Activated CD4-positive, alpha-beta T cell treated with anti-CD3 and anti-CD28 coated beads for 36 hours (primary cell): ENCODE results near the gene RFT1. TPM values are rescaled to one million over a fixed set of nuclear protein-coding genes. Genes with fewer than 3 reads are reported as not detected.
"Not testable (repeated sequence)": the region's sequence is repeated elsewhere in the genome, so short reads cannot be mapped to it uniquely, and the experiment has no call there.

Source experiments
- ATAC-seq: fragments of 200-7000 bp; cut with Tn5 transposase; one replicate; pipeline ENCODE4 v1.10.0; 2021; ENCODE audit warnings: mild to moderate bottlenecking, moderate library complexity
- CTCF ChIA-PET: fragments of 350-600 bp; sonication (Branson Sonifier 250); formaldehyde crosslinking; loops from one replicate; lab custom pipeline; 2021; ENCODE audit warnings: antibody characterized with exemption; lab: Charles Lee
- POLR2A ChIA-PET: fragments of 350-600 bp; sonication (Branson Sonifier 250); formaldehyde crosslinking; loops from one replicate; lab custom pipeline; 2021; ENCODE audit warnings: antibody characterized with exemption, inconsistent platforms; lab: Charles Lee
- DNase-seq: peaks from one replicate; pipeline ENCODE4 v3.0.0-alpha.2; 2020
- H3K27ac Mint-ChIP-seq: one replicate; pipeline ENCODE4 v1.8.0; 2021; ENCODE audit warnings: mixed read lengths
- H3K27me3 Mint-ChIP-seq: one replicate; pipeline ENCODE4 v1.8.0; 2021; ENCODE audit warnings: mixed read lengths
- H3K36me3 Mint-ChIP-seq: one replicate; pipeline ENCODE4 v1.8.0; 2021; ENCODE audit warnings: low read depth, mixed read lengths
- H3K4me1 Mint-ChIP-seq: one replicate; pipeline ENCODE4 v1.8.0; 2021; ENCODE audit warnings: mixed read lengths
- H3K4me3 Mint-ChIP-seq: one replicate; pipeline ENCODE4 v1.8.0; 2021; ENCODE audit warnings: mild to moderate bottlenecking, moderate library complexity, mixed read lengths
- H3K9me3 Mint-ChIP-seq: one replicate; pipeline ENCODE4 v1.8.0; 2021; ENCODE audit warnings: low read depth, mixed read lengths
- intact Hi-C, 2 experiments: fragments of 100-400 bp; cut with DNase I in 1 of 2; cut with micrococcal nuclease in 1 of 2; formaldehyde crosslinking; loops; one replicate each; pipeline versions ENCODE4 v1.14.2 to v1.15.1; 2022 to 2024; cut with DNase I, micrococcal nuclease
- total RNA-seq, 2 experiments: library from RNA; stranded (reverse); gene quantifications; one replicate each; pipeline ENCODE4 v1.2.3, GENCODE V29; 2021

The RFT1 gene
- total RNA-seq, 2 experiments from 2014 or later: 39.8 to 49.0 TPM

GRCh38 chr3:53154881-53155285, 24.6 kb upstream of the RFT1 start:
- no peak overlapping the region for H3K4me3 Mint-ChIP-seq
- POLR2A ChIA-PET: no interaction called here

GRCh38 chr3:53153980-53154379, 23.7 kb upstream of the RFT1 start:
- POLR2A ChIA-PET: no interaction called here
- Mint-ChIP-seq H3K36me3 (no peaks in the 10 kb centered on the region), H3K9me3 (no peaks in the 10 kb centered on the region)

More at GRCh38 chr3:53154881-53155285, 24.6 kb upstream of the RFT1 start:
- Mint-ChIP-seq H3K36me3 (no peaks in the 10 kb centered on the region), H3K27ac (no peak overlapping the region), H3K27me3 (peaks cover 24% of the 10 kb centered on the region), H3K9me3 (no peaks in the 10 kb centered on the region), H3K4me1 (no peaks in the 10 kb centered on the region)
- CTCF ChIA-PET: interaction anchor here (1.1 kb wide), 1 partner anchor 9 kb away, joined by 4 read pairs; no protein-coding TSS in a partner anchor
- intact Hi-C loops: no loop called here
- no peak for DNase-seq
- no peak for ATAC-seq

GRCh38 chr3:53153264-53153823, 23.1 kb upstream of the RFT1 start:
- no peaks in the 10 kb centered on the region for H3K36me3 Mint-ChIP-seq
- no peak overlapping the region for H3K27ac Mint-ChIP-seq
- no peaks in the 10 kb centered on the region for H3K9me3 Mint-ChIP-seq
- H3K4me3 Mint-ChIP-seq: no peak overlapping the region
- ATAC-seq: no peak
- ChIA-PET CTCF (no interaction called here), POLR2A (no interaction called here)
- H3K4me1 Mint-ChIP-seq: no peaks in the 10 kb centered on the region
- peaks cover 17% of the 10 kb centered on the region for H3K27me3 Mint-ChIP-seq
- DNase-seq: no peak
- intact Hi-C loops: no loop called here

More at GRCh38 chr3:53153980-53154379, 23.7 kb upstream of the RFT1 start:
- Mint-ChIP-seq H3K4me3 (no peak overlapping the region), H3K27me3 (peaks cover 21% of the 10 kb centered on the region), H3K4me1 (no peaks in the 10 kb centered on the region), H3K27ac (no peak overlapping the region)
- DNase-seq (no peak), ATAC-seq (no peak)
- intact Hi-C loops: no loop called here
- CTCF ChIA-PET: interaction anchor here (1.1 kb wide), 1 partner anchor 10 kb away, joined by 4 read pairs; no protein-coding TSS in a partner anchor

GRCh38 chr3:53151870-53152660, 21.8 kb upstream of the RFT1 start:
- ATAC-seq (no peak), DNase-seq (no peak)
- Mint-ChIP-seq H3K27ac (no peak overlapping the region), H3K4me3 (no peak overlapping the region), H3K4me1 (no peaks in the 10 kb centered on the region), H3K36me3 (no peaks in the 10 kb centered on the region), H3K27me3 (peaks cover 17% of the 10 kb centered on the region), H3K9me3 (no peaks in the 10 kb centered on the region)
- ChIA-PET CTCF (no interaction called here), POLR2A (no interaction called here)
- intact Hi-C loops: no loop called here

- H3K4me1 Mint-ChIP-seq: no peaks in the 10 kb centered on the region
- no peaks in the 10 kb centered on the region for H3K36me3 Mint-ChIP-seq
- ATAC-seq: no peak
- CTCF ChIA-PET: no interaction called here
- POLR2A ChIA-PET: interaction anchor here (0.6 kb wide), 1 partner anchor 111 kb away, joined by 3 read pairs; no protein-coding TSS in a partner anchor
- DNase-seq: no peak
- H3K9me3 Mint-ChIP-seq: no peaks in the 10 kb centered on the region
- no peak overlapping the region for H3K4me3 Mint-ChIP-seq
- H3K27me3 Mint-ChIP-seq: peaks cover 17% of the 10 kb centered on the region
- intact Hi-C loops: no loop called here
- no peak overlapping the region for H3K27ac Mint-ChIP-seq
Measured at GRCh38 chr3:53151465-53151864, 21.2 kb upstream of the RFT1 start.

- DNase-seq, intact Hi-C loops, H3K27ac Mint-ChIP-seq, H3K4me3 Mint-ChIP-seq, H3K36me3 Mint-ChIP-seq, H3K9me3 Mint-ChIP-seq, H3K4me1 Mint-ChIP-seq, ATAC-seq: not testable (repeated sequence)
- ChIA-PET CTCF (interaction anchor here (1.1 kb wide), 1 partner anchor 36 kb away, joined by 3 read pairs; no protein-coding TSS in a partner anchor), POLR2A (interaction anchor here (0.6 kb wide), 1 partner anchor 111 kb away, joined by 3 read pairs; no protein-coding TSS in a partner anchor)
- peaks cover 16% of the 10 kb centered on the region for H3K27me3 Mint-ChIP-seq
Measured at GRCh38 chr3:53151086-53151438, 20.8 kb upstream of the RFT1 start.

GRCh38 chr3:53150247-53151085, 20.2 kb upstream of the RFT1 start:
- Mint-ChIP-seq H3K27ac (no peak overlapping the region), H3K9me3 (no peaks in the 10 kb centered on the region), H3K4me3 (no peak overlapping the region), H3K4me1 (no peaks in the 10 kb centered on the region), H3K27me3 (peaks cover 10% of the 10 kb centered on the region), H3K36me3 (no peaks in the 10 kb centered on the region)
- ChIA-PET CTCF (interaction anchor here (1.1 to 1.3 kb wide), 2 partner anchors 10 to 35 kb away, joined by 3 to 4 read pairs; partner anchors contain the start of gene PRKCD), POLR2A (no interaction called here)
- DNase-seq (no peak), ATAC-seq (no peak)
- intact Hi-C loops: no loop called here

- POLR2A ChIA-PET: no interaction called here
- Mint-ChIP-seq H3K4me3 (no peak overlapping the region), H3K36me3 (no peaks in the 10 kb centered on the region), H3K4me1 (no peaks in the 10 kb centered on the region), H3K27ac (no peak overlapping the region), H3K9me3 (no peaks in the 10 kb centered on the region), H3K27me3 (peaks cover 8% of the 10 kb centered on the region)
- ATAC-seq (no peak), DNase-seq (no peak)
- CTCF ChIA-PET: interaction anchor here (1.3 kb wide), 1 partner anchor 11 kb away, joined by 4 read pairs; the partner anchor contains the start of gene PRKCD
- intact Hi-C loops: no loop called here
Measured at GRCh38 chr3:53149699-53150098, 19.5 kb upstream of the RFT1 start.

GRCh38 chr3:53149006-53149690, 18.9 kb upstream of the RFT1 start:
- no peak overlapping the region for H3K27ac Mint-ChIP-seq
- no peak for DNase-seq
- ChIA-PET CTCF (no interaction called here), POLR2A (no interaction called here)
- no peak for ATAC-seq
- H3K27me3 Mint-ChIP-seq: peaks cover 8% of the 10 kb centered on the region
- H3K4me3 Mint-ChIP-seq: no peak overlapping the region
- no peaks in the 10 kb centered on the region for H3K4me1 Mint-ChIP-seq
- H3K36me3 Mint-ChIP-seq: no peaks in the 10 kb centered on the region
- H3K9me3 Mint-ChIP-seq: no peaks in the 10 kb centered on the region
- intact Hi-C loops: no loop called here

- ATAC-seq (no peak), DNase-seq (no peak)
- Mint-ChIP-seq H3K27me3 (peaks cover under 1% of the 10 kb centered on the region), H3K36me3 (no peaks in the 10 kb centered on the region), H3K4me1 (no peaks in the 10 kb centered on the region), H3K27ac (no peak overlapping the region), H3K9me3 (no peaks in the 10 kb centered on the region), H3K4me3 (no peak overlapping the region)
- CTCF ChIA-PET: no interaction called here
- intact Hi-C loops: no loop called here
- POLR2A ChIA-PET: no interaction called here
Measured at GRCh38 chr3:53147903-53148400, 17.7 kb upstream of the RFT1 start.
